HG03575 (cell line): ENCODE data around the gene SYNE4.

ENCODE experiments used
- ATAC-seq: cut with Tn5 transposase; IDR thresholded peaks from one replicate; pipeline ENCODE4 v1.9.1; 2021; ENCODE audit not compliant: unreplicated experiment, insufficient number of reproducible peaks, low FRiP score; ENCODE audit errors: extremely low read depth

Gene SYNE4

GRCh38 chr19:36027696-36028095 lies 19.1 kb upstream of the SYNE4 start:
- no peak for ATAC-seq

DNA sequence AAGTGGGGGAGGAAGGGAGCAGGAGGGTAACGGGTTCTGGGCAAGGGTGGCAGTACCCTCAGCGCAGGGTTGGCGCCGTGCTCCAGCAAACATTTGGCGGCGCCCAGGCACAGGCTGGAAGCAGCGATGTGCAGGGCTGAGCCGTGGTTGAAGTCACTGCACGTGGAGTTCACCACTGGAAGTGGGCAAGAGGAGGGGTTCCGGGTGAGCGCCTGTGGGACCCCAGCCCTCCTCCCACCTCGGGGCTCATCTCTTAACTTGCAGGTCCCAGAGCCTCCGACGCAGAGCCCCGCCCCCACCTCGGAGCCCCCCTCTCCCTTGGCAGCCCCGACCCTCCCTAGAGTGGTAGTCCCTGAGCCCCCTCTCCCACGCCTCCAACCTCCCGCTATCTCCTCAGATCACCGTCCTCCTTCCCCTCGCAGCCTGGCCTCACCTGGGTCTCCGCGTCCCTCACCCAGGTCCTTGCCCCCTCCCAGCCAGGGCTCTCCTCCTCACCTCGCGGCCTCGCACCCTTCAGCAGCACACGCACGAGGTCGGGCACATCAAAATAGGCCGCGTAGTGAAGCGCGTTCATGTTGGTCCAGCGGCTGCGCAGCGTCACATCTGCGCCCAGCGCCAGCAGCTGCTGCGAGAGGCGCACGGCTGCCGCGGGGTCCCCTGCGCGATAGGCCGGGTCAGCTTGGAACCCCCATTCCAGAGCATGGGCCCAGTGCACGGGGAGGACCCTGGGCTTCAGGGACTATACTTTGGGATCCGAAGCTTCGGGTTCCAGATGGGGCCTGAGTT lies 17.7 kb upstream of the SYNE4 start:
- no peak for ATAC-seq

- ATAC-seq: no peak
Observed at GRCh38 chr19:36025541-36025940, 16.9 kb upstream of the SYNE4 start.

GRCh38 chr19:36023432-36023831 lies 14.8 kb upstream of the SYNE4 start:
- ATAC-seq: no peak

- ATAC-seq: no peak
Observed at GRCh38 chr19:36019061-36019670, 10.6 kb upstream of the SYNE4 start.

GRCh38 chr19:36014012-36014924 lies 5.7 kb upstream of the SYNE4 start, which contains the start of gene ALKBH6:
Gene ALKBH6 (minus strand): TSS chr19:36014213. CDS start chr19:36013397, 816 bp downstream.
- ATAC-seq: peak; percentile 58

DNA sequence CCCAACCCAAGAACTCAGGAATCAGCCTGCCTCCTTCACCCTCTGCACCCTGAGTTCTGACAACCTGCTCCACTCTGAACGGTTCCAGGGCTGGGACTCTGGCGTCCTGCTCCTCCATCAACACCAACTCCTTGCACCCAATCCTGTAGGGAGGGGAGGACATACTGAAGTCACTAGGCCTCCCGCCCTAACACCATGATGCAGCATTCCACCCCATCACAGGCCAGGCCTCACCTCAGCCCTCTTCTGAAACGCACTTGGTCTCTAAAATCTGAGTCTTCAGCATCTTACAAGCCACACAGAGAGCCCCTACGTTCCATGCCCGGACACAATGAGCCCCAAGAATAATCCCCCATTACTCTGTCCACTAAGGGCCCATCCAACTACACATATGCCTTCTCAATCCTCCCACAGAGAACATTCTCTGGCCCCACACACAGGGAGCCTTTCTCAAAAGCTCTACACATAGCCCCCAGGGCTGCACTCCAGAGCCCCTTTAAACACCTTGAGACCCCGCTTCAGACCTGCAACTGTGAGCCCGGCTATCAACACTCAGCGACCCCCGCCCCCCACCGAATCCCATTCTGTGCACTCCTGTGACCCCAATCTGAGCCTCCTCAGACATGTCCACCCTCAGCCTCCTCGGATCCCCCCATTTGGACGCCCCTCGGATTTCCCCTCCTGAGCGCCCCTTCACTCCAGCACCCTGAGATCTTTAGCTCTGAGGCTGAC lies 4.8 kb upstream of the SYNE4 start:
- no peak for ATAC-seq

- no peak for ATAC-seq
Observed at GRCh38 chr19:36010402-36010801, 1.8 kb upstream of the SYNE4 start.

DNA sequence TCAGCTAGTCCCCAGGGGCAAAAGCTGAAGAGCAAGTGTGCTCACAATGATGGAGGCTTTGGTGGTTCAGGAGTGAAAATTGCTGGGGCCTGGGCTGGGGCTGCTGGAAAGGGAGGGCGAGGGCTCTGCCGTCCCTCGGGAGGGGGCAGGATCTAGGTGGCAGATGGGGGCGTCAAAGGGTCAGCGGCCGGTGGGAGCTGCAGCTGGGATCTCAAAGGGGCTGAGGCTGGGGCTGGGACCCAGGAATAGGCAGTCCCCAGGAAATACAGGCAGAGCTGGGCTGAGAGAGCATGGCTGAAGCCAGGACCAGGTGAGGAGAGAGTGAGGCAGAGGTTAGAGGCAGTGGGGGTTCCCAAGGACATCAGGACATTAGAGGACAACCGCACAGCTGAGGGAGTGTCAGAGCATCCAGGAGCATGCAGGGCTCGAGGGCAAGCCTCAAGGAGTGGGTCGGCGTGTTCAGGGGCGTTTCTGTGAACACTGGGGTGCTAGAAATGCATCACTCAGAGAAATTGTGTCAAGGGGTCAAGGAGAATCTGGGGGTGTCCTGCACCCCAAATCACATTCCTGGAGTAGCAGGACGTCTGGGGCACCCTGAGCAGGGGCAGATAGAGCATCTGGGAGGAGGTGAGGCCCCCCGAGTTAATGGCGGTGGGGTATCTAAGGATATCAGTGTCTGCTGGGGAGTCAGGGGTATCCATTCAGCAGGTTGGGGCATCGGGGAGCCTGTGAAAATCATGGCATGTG lies 1.2 kb upstream of the SYNE4 start:
- no peak for ATAC-seq

DNA sequence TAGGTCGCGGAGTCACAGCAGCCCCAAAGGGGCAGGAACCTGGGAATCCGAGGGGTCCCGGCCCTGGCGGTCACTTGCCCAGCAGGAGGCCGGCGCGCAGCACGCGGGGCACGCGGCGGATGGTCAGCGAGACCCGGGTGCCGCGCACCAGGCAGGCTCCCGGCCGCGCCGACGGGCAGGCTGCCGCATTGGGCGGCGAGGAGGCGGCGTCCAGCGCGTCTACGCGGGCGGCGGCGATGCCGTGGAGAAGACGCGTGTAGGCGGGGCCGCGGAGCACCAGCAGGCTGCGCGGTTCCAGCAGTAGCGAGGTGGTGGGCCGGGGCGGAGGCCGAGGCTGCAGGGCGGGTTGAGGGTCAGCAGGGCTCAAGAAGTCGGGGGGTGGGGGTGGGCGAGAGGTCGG lies 607 bp upstream of the SYNE4 start:
- no peak for ATAC-seq

DNA sequence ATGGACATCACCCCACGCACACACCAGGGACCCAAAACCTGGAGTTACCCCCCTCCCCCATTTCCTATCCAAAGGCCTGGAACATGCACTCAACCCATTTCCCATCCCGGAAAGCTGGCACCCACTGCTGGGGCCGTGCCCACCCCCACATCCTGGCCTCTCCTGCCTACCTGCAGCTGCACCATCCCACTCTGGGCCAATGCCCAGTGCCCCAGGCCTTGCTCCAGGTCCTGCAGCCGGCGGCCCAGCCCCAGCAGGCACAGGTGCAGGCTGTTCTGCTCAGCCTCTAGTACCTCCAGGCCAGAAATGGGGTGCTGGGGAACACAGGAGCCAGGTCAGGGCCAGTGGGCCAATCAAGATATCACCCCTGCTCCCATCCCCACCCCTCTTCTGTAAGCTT lies 1.7 kb downstream of the SYNE4 start:
- ATAC-seq: no peak

- no peak for ATAC-seq
Observed at GRCh38 chr19:36003284-36003683, 5.3 kb downstream of the SYNE4 start.

GRCh38 chr19:36001605-36002004 lies 7.0 kb downstream of the SYNE4 start:
- ATAC-seq: no peak

DNA sequence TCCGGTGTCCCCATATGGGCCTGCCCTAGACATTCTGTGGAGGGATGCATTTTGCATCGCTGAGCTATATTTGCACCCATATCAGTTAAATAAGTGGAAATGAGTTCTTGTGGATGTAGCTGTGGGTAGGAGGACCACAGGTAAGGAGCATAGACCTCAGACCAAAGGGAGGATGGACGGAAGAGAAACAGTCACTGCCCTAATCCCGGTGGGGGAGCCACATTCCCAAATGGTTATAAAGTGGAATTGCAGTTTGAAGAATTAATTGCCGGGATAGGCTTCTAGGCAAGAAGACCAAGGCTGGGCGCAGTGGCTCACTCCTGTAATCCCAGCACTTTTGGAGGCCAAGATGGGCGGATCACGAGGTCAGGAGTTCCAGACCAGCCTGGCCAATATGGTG lies 11.8 kb downstream of the SYNE4 start:
- no peak for ATAC-seq

- ATAC-seq: no peak
Observed at GRCh38 chr19:35995048-35995993, 13.3 kb downstream of the SYNE4 start, which contains the start of gene SDHAF1. Gene SDHAF1 (plus strand): TSS chr19:35995188. CDS start chr19:35995275, 87 bp downstream.

DNA sequence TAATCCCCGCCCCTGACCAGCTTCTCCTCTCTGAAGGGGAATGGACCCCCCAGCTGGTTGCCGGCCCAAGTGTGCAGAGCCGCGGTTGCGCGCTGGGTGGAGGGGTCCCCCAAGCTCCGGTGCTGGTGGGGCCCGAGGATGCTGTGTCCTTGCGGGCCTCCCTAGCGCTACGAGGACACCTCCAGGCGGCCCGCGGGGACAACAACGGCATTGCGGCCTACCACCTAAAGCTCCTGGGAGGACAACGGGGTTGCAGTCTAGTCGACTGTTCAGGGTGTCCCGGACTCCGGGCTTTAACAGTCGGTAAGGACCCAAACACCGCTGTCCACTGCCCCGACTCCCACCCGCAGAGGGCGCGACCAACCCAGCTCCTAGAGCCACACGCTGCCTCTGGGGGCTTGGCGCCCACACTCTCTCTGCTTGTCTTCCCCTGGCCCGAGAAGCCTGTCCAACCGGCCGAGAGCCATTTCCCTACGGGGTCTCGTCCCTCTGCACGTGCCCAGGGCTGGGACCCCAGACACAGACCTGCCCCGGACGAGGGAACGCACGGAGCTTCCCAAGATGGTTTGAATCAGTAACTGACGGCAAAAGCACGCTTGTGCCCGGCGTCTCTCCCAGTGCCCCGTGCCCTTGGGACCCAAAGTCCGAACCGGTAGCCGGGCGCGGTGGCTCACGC lies 14.6 kb downstream of the SYNE4 start:
- no peak for ATAC-seq
